Cerebellar cortex (tissue), 1 donor: ENCODE results near the gene BTG1.

Source experiments
- DNase-seq: peaks from one replicate; pipeline ENCODE4 v3.0.0-alpha.2; 2015; ENCODE audit warnings: low spot score

The BTG1 gene

GRCh38 chr12:92133795-92134637 is 11.6 kb downstream of the BTG1 start:
- peak; percentile 57 for DNase-seq

- DNase-seq = peak; percentile 47
Measured at GRCh38 chr12:92133171-92133570, 12.5 kb downstream of the BTG1 start.

GRCh38 chr12:92132288-92132687 is 13.4 kb downstream of the BTG1 start:
- peak; percentile 26 for DNase-seq

- peak; percentile 36 for DNase-seq
Measured at GRCh38 chr12:92130999-92131398, 14.6 kb downstream of the BTG1 start.

- DNase-seq = peak; percentile 12
Measured at GRCh38 chr12:92129609-92130008, 16.0 kb downstream of the BTG1 start.

GRCh38 chr12:92128612-92129011 is 17.0 kb downstream of the BTG1 start:
- peak; percentile 19 for DNase-seq

- peak; percentile 12 for DNase-seq
Measured at GRCh38 chr12:92124689-92125029, 21.0 kb downstream of the BTG1 start.

GRCh38 chr12:92123780-92124688 is 21.6 kb downstream of the BTG1 start:
- no peak for DNase-seq

- DNase-seq = peak; percentile 61
Measured at GRCh38 chr12:92122941-92123779, 22.5 kb downstream of the BTG1 start.

- no peak for DNase-seq
Measured at GRCh38 chr12:92121826-92122225, 23.8 kb downstream of the BTG1 start.

GRCh38 chr12:92118826-92119536 is 26.7 kb downstream of the BTG1 start:
- DNase-seq = no peak

GRCh38 chr12:92114834-92115233 is 30.8 kb downstream of the BTG1 start:
- no peak for DNase-seq

- DNase-seq = no peak
Measured at GRCh38 chr12:92111256-92111655, 34.4 kb downstream of the BTG1 start.

- no peak for DNase-seq
Measured at GRCh38 chr12:92110083-92110640, 35.5 kb downstream of the BTG1 start.

- DNase-seq = no peak
Measured at GRCh38 chr12:92109613-92110012, 36.0 kb downstream of the BTG1 start.

GRCh38 chr12:92108651-92109050 is 37.0 kb downstream of the BTG1 start:
- peak; percentile 68 for DNase-seq

- peak; percentile 92 for DNase-seq
Measured at GRCh38 chr12:92107621-92108131, 38.0 kb downstream of the BTG1 start.

GRCh38 chr12:92107094-92107493 is 38.6 kb downstream of the BTG1 start:
- peak; percentile 78 for DNase-seq

- peak; percentile 73 for DNase-seq
Measured at GRCh38 chr12:92105676-92106075, 40.0 kb downstream of the BTG1 start.

- no peak for DNase-seq
Measured at GRCh38 chr12:92105110-92105509, 40.5 kb downstream of the BTG1 start.

- DNase-seq = no peak
Measured at GRCh38 chr12:92102606-92103005, 43.0 kb downstream of the BTG1 start.
